NB4 (cell line): ENCODE data around the gene DNAJB1.

ENCODE experiments used
- DNase-seq: peaks from one replicate; pipeline ENCODE4 v3.0.0; 2010; ENCODE audit warnings: low read depth
- H3K4me3 ChIP-seq: one replicate; pipeline ENCODE4 v1.5.1; 2011; ENCODE audit warnings: mild to moderate bottlenecking, low read depth, low read length, moderate library complexity
- CTCF ChIP-seq: IDR thresholded peaks from one replicate; pipeline ENCODE4 v1.5.1; 2012; ENCODE audit warnings: low read depth, low read length
- MAX ChIP-seq: IDR thresholded peaks from 2 replicates; pipeline ENCODE4 v1.6.1; 2011; ENCODE audit warnings: low read depth, low read length
- MYC ChIP-seq: IDR thresholded peaks from 2 replicates; pipeline ENCODE4 v1.6.1; 2011; ENCODE audit warnings: low read depth, low read length
- POLR2A ChIP-seq: IDR thresholded peaks from 2 replicates; pipeline ENCODE4 v1.6.1; 2011; ENCODE audit warnings: mild to moderate bottlenecking; ENCODE audit not compliant: insufficient read length; ENCODE audit errors: extremely low read depth

Gene DNAJB1

GRCh38 chr19:14494910-14495671 lies 23.1 kb downstream of the DNAJB1 start:
- H3K4me3 ChIP-seq, result no peak overlapping the region
- no peak for DNase-seq
- TF ChIP-seq POLR2A (no peak), MYC (no peak), MAX (no peak), CTCF (no peak)

- H3K4me3 ChIP-seq, result no peak overlapping the region
- no peak for DNase-seq
- no peak for TF ChIP-seq MAX
- no peak for TF ChIP-seq CTCF
- TF ChIP-seq MYC, result no peak
- no peak for TF ChIP-seq POLR2A
These were observed 23.8 kb downstream of the DNAJB1 start for GRCh38 chr19:14494411-14494810.

- no peak for DNase-seq
- TF ChIP-seq MYC, result no peak
- no peak for TF ChIP-seq MAX
- no peak for TF ChIP-seq CTCF
- TF ChIP-seq POLR2A, result no peak
- no peak overlapping the region for H3K4me3 ChIP-seq
These were observed 25.4 kb downstream of the DNAJB1 start for GRCh38 chr19:14492756-14493337.

GRCh38 chr19:14487370-14488125 lies 30.6 kb downstream of the DNAJB1 start:
- no peak for DNase-seq
- no peak overlapping the region for H3K4me3 ChIP-seq
- TF ChIP-seq MAX (no peak), CTCF (no peak), MYC (no peak), POLR2A (no peak)

- no peak for DNase-seq
- no peak overlapping the region for H3K4me3 ChIP-seq
- no peak for TF ChIP-seq POLR2A
- no peak for TF ChIP-seq CTCF
- no peak for TF ChIP-seq MYC
- no peak for TF ChIP-seq MAX
These were observed 35.8 kb downstream of the DNAJB1 start for GRCh38 chr19:14482172-14482941.
